ENCODE measurements around the gene AFMID. TPM values are rescaled to one million over a fixed set of nuclear protein-coding genes. Genes with fewer than 3 reads are reported as not detected.

The AFMID gene
- total and polyA plus RNA-seq, 2 of the 13 experiments (the other 11 are each of a cell fraction or from before 2014, with no cell fraction given): 249 to 270 TPM

- TF ChIP-seq, protein P1, sequence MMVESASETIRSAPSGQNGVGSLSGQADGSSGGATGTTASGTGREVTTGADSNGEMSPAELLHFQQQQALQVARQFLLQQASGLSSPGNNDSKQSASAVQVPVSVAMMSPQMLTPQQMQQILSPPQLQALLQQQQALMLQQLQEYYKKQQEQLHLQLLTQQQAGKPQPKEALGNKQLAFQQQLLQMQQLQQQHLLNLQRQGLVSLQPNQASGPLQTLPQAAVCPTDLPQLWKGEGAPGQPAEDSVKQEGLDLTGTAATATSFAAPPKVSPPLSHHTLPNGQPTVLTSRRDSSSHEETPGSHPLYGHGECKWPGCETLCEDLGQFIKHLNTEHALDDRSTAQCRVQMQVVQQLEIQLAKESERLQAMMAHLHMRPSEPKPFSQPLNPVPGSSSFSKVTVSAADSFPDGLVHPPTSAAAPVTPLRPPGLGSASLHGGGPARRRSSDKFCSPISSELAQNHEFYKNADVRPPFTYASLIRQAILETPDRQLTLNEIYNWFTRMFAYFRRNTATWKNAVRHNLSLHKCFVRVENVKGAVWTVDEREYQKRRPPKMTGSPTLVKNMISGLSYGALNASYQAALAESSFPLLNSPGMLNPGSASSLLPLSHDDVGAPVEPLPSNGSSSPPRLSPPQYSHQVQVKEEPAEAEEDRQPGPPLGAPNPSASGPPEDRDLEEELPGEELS (CRISPR knock-in tag; IDR thresholded peaks at IDR 0.05): no peak
- TF ChIP-seq, protein P2, sequence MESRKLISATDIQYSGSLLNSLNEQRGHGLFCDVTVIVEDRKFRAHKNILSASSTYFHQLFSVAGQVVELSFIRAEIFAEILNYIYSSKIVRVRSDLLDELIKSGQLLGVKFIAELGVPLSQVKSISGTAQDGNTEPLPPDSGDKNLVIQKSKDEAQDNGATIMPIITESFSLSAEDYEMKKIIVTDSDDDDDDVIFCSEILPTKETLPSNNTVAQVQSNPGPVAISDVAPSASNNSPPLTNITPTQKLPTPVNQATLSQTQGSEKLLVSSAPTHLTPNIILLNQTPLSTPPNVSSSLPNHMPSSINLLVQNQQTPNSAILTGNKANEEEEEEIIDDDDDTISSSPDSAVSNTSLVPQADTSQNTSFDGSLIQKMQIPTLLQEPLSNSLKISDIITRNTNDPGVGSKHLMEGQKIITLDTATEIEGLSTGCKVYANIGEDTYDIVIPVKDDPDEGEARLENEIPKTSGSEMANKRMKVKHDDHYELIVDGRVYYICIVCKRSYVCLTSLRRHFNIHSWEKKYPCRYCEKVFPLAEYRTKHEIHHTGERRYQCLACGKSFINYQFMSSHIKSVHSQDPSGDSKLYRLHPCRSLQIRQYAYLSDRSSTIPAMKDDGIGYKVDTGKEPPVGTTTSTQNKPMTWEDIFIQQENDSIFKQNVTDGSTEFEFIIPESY (CRISPR knock-in tag; IDR thresholded peaks at IDR 0.05): peak; percentile 45; the same call in 1 of the 2 replicates
Observed at GRCh38 chr17:78179372-78179771, 7.8 kb upstream of the AFMID start (continued).

- Histone ChIP-seq H4K20me1 (ENCODE audit: insufficient read depth, low read length) (no peaks in the 10 kb centered on the region), H3K4me2 (ENCODE audit: low read depth, low read length) (no peak overlapping the region), H2AFZ (ENCODE audit: low read length) (no peak overlapping the region), H3K36me3 (replicated peaks in 1 of 2; ENCODE audit: control insufficient read depth in 1 of 2, insufficient read depth in 2 of 2, low read length in 2 of 2) (peaks cover 18 to 82% of the 10 kb centered on the region in 2 experiments), H3K4me3 (replicated peaks in 1 of 3; ENCODE audit: insufficient read depth in 1 of 3, low read depth in 2 of 3, low read length in 3 of 3) (no peak overlapping the region), H3K9ac (ENCODE audit: insufficient read depth, low read depth, low read length) (no peak overlapping the region), H3K27me3 (ENCODE audit: control insufficient read depth in 1 of 2, insufficient read depth in 2 of 2, low read length in 2 of 2) (no peaks in the 10 kb centered on the region), H3K27ac (ENCODE audit: extremely low read length, insufficient read depth, low read length) (no peak overlapping the region), H3K79me2 (ENCODE audit: insufficient read depth, low read length) (peaks cover 7% of the 10 kb centered on the region), H3K9me3 (ENCODE audit: low read length) (no peaks in the 10 kb centered on the region), H3K4me1 (ENCODE audit: insufficient read depth, low read length) (peaks cover 23% of the 10 kb centered on the region)
- no peak for ATAC-seq
- intact Hi-C loops (cut with micrococcal nuclease; ENCODE audit: unreplicated experiment): no loop called here
- BruUV-seq (replicated peaks): no TSS peak
- ChIA-PET POLR2A (interaction anchor here (0.7 to 1.2 kb wide), 2 partner anchors 8 to 61 kb away, joined by 3 to 7 read pairs; no protein-coding TSS in a partner anchor), CTCF (ENCODE audit: low intra/inter-chr PET ratio, low total read pairs) (no interaction called here)
- in situ Hi-C loops (cut with HindIII; ENCODE audit: extremely low pct_ligation_motif_present, low pct_unique_long_range_greater_than_20kb): no loop called here
- DNase-seq (ENCODE audit: low spot score): no peak
- no peak for FAIRE-seq
- TF ChIP-seq FOSL2 (CRISPR knock-in tag; IDR thresholded peaks at IDR 0.05) (no peak), E2F2 (CRISPR knock-in tag; IDR thresholded peaks at IDR 0.05; ENCODE audit: borderline replicate concordance) (no peak), ZNF749 (CRISPR knock-in tag; IDR thresholded peaks at IDR 0.05; ENCODE audit: borderline replicate concordance) (no peak), AGO1 (IDR thresholded peaks at IDR 0.05; ENCODE audit: low read depth, low read length, poor library complexity, severe bottlenecking) (no peak), ZNF136 (CRISPR knock-in tag; IDR thresholded peaks at IDR 0.05; ENCODE audit: low read depth) (no peak), PAX8 (CRISPR knock-in tag; IDR thresholded peaks at IDR 0.05; ENCODE audit: borderline replicate concordance) (no peak), SNAI1 (CRISPR knock-in tag; IDR thresholded peaks at IDR 0.05; ENCODE audit: borderline replicate concordance) (no peak), MTA1 (CRISPR knock-in tag; IDR thresholded peaks at IDR 0.05; ENCODE audit: borderline replicate concordance) (no peak), ZNF570 (CRISPR knock-in tag; IDR thresholded peaks at IDR 0.05; ENCODE audit: borderline replicate concordance) (no peak)
- TF ChIP-seq, protein P3, sequence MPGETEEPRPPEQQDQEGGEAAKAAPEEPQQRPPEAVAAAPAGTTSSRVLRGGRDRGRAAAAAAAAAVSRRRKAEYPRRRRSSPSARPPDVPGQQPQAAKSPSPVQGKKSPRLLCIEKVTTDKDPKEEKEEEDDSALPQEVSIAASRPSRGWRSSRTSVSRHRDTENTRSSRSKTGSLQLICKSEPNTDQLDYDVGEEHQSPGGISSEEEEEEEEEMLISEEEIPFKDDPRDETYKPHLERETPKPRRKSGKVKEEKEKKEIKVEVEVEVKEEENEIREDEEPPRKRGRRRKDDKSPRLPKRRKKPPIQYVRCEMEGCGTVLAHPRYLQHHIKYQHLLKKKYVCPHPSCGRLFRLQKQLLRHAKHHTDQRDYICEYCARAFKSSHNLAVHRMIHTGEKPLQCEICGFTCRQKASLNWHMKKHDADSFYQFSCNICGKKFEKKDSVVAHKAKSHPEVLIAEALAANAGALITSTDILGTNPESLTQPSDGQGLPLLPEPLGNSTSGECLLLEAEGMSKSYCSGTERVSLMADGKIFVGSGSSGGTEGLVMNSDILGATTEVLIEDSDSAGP (CRISPR knock-in tag; IDR thresholded peaks at IDR 0.05; ENCODE audit: borderline replicate concordance): no peak
- WGBS (ENCODE audit: low lambda C conversion rate): 95% methylated on average over 14 of the region's 14 CpGs
Observed at GRCh38 chr17:78180083-78180482, 7.1 kb upstream of the AFMID start.

Data from HepG2 (cell line).